Adrenal gland (tissue), 5 donors: Measurements from ENCODE around the gene AHNAK2.

ENCODE experiments used
- CTCF ChIP-seq, 6 experiments: fragments of 450-650 bp in 4 of 6; fragments of 200-600 bp in 2 of 6; sonication (generic) in 1 of 6; IDR thresholded peaks; 1 replicate in 5 of 6; 2 replicates in 1 of 6; pipeline versions ENCODE4 v1.5.1 to v1.8.0; 2016 to 2021; ENCODE audit warnings: antibody characterized with exemption in 6 of 6, mild to moderate bottlenecking in 2 of 6, moderate library complexity in 1 of 6
- POLR2A ChIP-seq, 2 donors: fragments of 450-650 bp; IDR thresholded peaks; one replicate each; pipeline ENCODE4 v1.6.1; 2017; ENCODE audit warnings: antibody characterized with exemption in 2 of 2, mild to moderate bottlenecking in 2 of 2, moderate library complexity in 1 of 2
- donor health status: DM: no; HTN: no; CAD: no.

- TF ChIP-seq CTCF (IDR thresholded peaks at IDR 0.05) = no peak
- TF ChIP-seq POLR2A (IDR thresholded peaks at IDR 0.05) = no peak
These were observed 28.2 kb downstream of the AHNAK2 start for GRCh38 chr14:104950021-104950420.
